Jurkat, Clone E6-1 (cell line): ENCODE data around the gene AXIN1.
"Not testable (repeated sequence)": the region's sequence is repeated elsewhere in the genome, so short reads cannot be mapped to it uniquely, and the experiment has no call there.

Experiments used
- DNase-seq: peaks from one replicate; pipeline ENCODE4 v3.0.0-alpha.2; 2011; ENCODE audit warnings: low read depth, low spot score
- H3K4me3 ChIP-seq: 2 replicates; pipeline ENCODE4 v1.5.1; 2011; ENCODE audit warnings: mild to moderate bottlenecking, low read length, control low read depth, moderate library complexity

The AXIN1 gene

DNA sequence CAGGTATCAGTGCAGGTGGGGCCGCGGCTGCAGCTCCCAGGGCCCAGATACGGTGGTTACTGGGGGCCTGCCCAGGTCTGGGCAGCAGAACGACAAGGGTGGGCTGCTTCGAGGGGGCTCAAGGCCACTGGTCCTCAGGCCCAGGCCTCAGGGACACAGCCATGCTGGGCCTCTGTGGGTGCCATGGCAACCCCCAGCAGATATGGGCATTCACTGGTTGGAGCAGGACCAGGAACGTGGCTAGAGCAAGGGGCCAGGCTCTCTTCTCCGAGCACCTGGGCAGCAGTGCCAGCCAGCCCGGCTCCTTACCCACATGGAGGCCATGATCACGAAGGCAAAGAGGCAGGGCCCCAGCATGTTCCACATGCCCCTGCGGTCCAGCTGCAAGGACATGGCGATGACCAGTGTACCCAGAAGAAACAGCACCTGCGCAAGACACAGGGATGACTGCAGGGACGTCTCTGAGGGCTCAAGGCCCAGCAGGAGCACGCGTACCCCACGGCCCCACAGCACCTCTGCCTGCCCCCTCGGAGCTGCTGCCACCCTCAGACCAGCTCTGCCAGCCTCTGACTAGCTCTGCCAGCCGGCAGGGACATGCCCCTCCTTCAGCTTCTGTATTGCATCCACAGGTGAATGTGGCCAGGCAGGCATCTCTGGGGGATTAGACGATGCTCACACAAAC, 19.9 kb upstream of the AXIN1 start:
- H3K4me3 ChIP-seq = no peak overlapping the region

DNA sequence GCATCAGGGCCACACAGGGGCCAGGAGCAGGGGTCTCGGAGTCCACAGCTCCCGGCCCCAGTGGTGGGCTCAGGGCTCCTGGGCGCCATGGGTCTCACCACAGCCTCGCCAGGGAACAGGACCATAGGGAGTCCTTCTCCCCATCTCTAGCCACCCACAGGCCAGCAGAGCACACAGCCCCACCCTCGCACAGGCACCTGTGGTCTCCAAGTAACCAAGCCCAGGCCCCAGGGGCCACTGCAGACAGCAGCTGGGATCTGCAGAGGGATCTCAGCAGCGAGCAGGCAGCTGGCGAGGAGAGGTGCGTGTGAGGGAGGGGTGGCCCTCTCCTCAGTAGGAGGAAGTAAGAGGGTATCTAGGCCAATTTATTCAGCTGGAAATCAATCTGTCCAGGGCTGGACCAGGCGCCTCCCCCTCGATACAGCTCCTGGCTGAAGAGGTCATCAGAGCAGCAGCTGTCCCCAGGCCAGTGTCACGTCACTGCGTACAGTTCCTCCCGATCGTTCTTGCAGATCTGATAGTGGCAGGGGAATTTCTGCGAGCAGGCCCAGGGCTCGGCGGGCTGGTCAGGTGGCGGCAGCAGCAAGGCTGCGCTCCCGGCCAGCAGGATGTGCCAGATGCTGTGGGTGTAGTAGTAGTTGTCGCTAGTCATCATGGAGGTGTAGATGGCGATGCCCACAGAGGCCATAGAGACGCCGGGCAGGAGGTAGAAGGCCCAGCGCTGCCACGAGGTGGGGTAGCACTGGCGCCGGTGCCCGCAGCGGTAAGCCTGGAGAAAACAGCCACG, 19.2 kb upstream of the AXIN1 start:
- no peak overlapping the region for H3K4me3 ChIP-seq
- DNase-seq = no peak

More for the DNA sequence above, 19.9 kb upstream of the AXIN1 start:
- DNase-seq = no peak

DNA sequence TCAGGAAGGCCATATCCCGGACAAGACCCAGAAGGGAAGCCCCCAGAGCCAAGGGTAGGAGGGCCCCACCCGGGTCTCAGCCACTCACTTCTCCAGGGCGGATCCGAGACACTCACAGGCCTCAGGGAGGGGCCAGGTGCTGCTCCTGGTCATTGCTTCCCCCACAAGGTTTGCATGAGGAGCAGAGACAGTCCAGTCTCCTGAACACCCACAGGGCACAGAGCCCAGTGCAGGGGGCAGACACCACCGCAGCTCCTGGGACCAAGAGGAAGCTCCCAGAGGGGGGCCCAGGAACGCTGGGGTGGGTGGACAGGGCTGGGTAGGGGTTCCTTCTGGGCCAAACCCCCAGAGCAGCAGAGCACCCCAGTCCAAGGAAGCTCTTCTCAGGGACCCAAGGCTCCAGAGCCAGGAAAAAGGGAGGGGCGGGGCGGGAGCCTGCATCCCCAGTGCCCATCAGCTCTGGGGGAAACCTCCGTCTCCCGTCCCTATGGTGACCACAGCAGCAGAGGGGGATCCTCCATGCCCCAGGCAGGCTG, 18.5 kb upstream of the AXIN1 start:
- DNase-seq = no peak

DNA sequence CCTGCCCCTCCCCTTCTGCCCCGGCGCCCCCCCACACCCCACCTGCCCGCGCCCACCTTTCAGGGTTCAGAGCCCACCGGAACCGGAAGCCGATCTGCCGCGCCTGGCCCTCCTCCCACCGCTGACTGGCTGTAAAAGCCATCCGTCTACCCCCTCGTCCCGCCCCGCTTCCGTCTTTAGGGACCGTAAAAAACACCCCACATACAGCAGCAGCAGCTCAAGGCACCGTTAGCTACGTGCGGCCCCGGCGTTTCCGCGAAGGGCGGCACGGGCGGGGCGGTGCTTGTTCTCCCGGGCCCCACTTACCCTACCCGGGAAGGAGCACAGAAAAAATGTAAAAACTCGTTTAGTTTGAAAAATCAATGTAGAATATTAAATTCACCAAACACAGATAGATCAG, 17.9 kb upstream of the AXIN1 start, which contains the start of gene MRPL28:
Gene MRPL28 (minus strand): TSS at position 96 of the 400 bp plus-strand sequence. CDS start 320 bp downstream, outside the sequence.
- H3K4me3 ChIP-seq = peak within 1 kb of the TSS; percentile 46
- DNase-seq = peak; percentile 95

More for the DNA sequence above, 18.5 kb upstream of the AXIN1 start:
- peak overlapping the region; percentile 46 for H3K4me3 ChIP-seq

DNA sequence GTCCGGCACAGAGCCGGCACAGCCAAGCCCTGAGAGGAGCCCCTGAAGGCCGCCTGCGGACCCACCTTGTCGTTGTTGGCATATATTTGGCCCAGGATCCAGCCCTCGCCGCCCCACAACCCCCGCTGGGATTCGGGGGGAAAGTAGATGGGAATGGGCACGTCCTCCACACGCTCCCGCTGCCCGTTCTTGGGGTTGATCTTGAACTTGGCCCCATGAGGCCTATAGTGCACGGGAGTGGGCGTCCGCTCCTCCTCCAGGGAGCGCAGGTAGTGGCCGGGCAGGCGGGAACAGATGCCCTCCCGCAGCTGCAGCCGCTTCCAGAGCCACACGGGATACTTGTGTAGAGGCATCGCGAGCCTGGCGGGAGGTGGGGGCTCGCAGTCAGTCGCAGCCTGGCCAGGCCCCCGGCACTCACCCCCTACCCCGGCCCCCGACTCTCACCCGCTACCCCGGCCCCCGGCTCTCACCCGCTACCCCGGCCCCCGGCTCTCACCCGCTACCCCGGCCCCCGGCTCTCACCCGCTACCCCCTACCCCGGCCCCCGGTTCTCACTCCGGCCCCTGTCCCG, 17.4 kb upstream of the AXIN1 start:
- peak overlapping the region; percentile 46 for H3K4me3 ChIP-seq
- no peak for DNase-seq

DNA sequence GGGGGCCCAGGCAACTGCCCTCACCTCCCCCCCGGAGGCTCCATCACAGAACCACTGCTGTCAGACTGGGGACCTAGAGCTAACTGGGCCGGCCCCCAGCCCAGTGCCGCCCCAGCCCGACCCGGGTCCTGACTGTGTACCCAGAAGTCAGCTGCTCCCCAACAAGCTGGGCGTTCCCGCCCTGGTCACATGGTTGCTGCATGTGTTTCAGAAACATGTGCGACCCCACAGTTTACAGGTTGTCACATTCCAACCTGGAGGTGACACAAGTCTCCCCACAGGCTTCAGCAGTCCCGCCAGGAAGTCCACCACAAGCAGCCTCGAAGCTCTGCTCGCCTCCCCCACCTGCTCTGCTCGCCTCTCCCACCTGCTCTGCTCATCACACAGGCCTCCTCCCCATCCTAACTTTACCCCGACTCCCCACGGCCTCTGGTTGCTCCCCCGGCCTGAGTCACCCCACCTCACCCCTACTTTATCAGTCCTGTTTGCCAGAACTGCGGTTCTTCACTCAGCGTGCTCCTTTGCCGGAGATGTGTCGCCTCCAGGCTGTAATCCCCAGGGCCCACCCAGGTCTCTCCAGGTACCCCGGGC, 16.8 kb upstream of the AXIN1 start:
- no peak for DNase-seq
- no peak overlapping the region for H3K4me3 ChIP-seq

DNA sequence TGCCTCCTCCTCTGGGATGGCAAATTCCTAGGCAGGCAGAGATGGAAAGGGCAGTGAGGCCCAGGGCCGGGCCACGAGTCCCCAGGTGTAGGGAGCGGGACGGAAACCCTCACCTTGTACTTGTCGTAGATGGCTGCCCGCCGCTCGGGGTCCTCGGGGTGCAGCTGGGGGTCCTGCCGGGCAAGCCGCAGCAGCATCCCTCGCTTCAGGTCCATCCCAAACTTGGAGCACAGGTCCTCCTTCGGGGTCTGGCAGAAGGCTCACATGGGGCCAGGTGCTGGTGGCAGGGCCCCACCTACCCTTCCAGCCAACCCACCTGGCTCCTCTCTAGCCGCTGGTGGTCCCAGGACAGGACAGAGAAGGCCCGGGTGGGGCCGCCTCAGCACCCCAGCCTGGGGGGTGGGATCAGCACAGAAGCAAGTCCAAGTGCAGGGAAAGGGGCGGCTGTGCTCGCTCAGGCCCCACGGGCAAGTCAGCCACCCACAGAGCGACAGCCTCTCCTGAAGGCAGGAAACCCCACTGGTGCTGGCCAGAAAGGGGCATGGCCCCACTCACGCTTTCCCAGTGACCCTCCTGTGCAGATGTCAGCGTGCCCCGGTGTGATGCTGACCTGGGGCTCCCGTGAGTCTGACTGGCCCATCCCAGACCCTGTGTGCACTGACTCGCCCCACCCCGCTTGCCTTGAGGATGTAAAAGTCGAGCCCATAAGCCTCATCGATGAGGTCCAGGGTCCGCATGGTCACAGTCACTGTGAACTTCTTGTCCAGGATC, 16.1 kb upstream of the AXIN1 start:
- H3K4me3 ChIP-seq = no peak overlapping the region
- DNase-seq = no peak

DNA sequence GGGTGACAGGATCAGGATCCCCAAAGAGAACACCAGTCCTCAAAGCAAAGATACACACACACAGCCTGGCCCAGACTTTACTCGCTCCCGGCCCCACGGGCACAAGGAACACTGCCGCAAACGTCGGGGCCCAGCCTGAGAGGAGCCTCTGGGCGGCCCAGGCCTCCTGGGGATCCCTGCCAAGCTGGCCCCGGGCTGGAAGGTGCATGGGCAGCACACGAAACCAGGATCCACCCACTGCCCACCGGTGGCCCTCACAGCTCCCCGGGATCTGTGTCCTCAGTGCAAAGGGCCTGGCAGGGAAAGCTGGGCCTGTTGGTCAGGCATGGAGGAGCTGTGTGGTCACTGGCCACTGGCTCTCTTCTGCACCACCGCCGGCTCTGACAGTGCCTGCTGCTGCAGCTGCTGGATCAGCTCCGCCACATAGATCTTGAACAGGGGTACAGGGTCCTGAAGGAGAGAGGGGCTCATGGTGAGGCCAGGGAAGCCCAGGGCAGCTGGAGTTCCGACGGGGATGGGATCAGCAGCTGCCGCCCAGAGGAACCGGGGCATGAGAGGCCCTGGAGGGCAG, 14.9 kb upstream of the AXIN1 start:
- H3K4me3 ChIP-seq = no peak overlapping the region
- no peak for DNase-seq

DNA sequence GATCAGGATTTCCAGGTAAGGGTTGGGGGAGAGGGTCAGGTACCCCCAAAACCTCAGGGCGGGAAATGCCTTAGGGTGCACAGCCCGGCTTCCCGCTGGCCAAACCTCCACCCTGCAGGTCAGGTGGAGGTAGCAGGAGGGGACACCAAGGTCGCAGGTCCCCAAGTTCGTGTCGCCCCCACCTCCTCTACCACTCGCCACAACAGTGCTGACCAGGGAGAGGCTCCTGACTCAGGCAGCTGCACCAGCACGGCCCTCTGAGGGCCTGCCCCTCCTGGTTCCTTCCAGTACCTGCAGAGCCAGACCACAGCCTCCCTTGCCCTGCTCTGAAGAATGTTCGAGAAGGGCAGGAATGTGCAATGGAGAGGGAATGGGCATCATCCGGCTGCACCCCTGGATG, 14.0 kb upstream of the AXIN1 start:
- no peak for DNase-seq
- no peak overlapping the region for H3K4me3 ChIP-seq

DNA sequence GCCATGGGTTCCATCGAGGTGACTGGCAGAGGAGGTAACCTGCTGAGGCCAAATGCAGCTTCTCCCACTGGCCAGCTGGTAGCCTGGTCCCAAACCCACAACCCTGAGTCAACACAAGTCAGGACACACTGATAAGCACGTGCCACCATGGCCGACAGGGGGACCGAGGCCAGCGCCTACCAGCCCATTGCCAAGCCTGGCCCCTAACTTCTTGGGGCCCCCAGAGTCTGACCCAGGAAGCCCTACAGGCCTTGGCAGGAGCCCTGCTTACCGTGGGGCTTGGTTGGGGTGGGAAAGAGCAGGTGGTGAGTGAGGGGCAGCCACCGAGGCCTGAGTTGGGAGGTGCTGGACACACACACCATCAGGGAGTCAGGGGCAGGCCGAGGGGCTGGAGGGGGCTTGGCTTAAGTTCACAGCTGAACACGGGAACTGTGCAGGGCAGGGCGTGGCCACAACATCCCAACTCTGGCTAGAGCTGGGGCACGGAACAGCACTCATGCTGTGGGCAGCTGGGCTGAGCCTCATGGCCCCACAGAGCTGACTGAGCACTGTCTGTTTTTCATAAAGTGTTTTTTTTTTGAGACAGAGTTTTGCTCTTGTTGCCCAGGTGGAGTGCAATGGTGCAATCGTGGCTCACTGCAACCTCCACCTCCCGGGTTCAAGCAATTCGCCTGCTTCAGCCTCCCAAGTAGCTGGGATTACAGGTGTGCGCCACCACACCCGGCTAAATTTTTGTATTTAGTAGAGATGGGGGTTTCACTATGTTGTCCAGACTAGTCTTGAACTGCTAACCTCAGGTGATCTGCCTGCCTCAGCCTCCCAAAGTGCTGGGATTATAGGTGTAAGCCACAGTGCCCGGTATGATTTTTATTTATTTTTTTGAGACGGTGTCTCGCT, 12.3 kb upstream of the AXIN1 start:
- no peak overlapping the region for H3K4me3 ChIP-seq
- DNase-seq = no peak

DNA sequence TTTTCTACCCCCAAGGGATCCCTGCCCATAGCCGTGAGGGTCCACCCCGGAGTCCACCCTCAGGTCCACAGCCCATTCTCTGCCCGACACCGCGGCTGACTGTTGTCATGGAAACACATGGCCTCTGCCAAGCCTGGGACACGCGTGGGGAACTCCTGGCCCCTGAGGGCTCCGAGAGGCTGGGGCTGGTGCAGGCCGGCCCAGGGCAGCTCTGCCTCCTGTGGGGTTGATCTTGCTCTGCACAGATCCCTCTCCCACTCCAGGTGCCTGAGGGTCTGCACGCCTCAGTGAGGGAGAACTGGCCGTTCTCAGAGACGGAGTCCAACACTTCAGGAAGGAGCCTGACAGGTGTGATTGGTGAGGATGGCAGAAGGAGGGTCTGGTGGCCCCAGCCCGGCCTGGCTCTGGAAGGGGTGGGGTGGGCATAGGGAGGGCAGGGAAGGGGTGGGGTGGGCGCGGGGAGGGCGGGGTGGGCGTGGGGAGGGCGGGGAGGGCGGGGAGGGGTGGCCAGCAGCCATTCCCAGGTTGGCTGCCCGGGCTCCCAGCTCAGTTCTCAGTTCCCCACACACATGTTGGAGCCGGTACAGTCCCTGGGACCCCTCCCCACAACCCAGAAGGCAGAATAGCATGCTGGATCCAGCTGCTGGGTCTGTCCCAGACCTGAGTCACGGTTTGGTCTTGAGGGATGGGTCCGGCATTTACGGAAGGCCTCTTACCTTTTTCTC, 11.4 kb upstream of the AXIN1 start:
- H3K4me3 ChIP-seq = no peak overlapping the region
- no peak for DNase-seq

DNA sequence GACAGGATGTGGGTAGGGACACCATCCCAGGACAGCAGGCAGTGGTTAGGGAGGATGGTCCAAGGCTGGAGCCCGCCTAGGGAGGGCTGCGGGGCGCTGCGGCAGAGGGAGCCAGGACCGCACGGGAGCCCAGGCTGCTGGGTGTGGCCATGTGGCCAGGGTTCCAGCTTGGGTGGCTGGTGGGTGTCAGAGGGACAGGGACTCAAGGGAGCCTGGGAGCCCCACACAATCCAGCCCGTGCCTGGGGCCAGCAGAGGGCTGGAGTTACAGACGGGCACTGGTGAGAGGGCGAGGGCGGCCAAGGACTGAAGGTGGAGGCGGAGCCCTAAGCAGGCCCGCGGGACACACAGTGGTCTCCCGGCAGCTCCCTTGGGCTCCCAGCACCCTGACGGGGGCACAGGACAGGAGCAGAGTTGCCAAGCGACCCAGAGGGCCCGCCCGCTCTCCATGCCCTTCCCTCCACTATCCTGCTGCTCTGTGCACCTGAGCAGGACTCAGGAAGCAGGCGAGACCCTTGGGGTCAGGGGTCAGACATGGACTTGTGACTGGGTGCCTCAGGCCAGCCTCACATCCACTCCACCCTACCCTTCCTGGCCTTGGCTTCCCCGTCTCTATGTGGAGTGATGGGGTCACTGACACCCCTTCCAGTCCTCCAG, 10.7 kb upstream of the AXIN1 start:
- no peak for DNase-seq
- H3K4me3 ChIP-seq = no peak overlapping the region

DNA sequence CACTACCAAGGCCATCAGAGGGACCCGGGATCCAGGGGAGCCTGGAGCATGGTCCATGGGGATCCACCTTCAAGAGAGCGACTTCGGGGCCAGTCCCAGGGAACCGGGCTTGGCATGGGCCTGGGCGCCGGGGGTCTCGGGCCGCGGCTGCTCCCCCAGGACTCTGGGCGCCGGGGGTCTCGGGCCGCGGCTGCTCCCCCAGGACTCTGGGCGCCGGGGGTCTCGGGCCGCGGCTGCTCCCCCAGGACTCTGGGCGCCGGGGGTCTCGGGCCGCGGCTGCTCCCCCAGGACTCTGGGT, 10.1 kb upstream of the AXIN1 start:
- DNase-seq, H3K4me3 ChIP-seq: not testable (repeated sequence)

DNA sequence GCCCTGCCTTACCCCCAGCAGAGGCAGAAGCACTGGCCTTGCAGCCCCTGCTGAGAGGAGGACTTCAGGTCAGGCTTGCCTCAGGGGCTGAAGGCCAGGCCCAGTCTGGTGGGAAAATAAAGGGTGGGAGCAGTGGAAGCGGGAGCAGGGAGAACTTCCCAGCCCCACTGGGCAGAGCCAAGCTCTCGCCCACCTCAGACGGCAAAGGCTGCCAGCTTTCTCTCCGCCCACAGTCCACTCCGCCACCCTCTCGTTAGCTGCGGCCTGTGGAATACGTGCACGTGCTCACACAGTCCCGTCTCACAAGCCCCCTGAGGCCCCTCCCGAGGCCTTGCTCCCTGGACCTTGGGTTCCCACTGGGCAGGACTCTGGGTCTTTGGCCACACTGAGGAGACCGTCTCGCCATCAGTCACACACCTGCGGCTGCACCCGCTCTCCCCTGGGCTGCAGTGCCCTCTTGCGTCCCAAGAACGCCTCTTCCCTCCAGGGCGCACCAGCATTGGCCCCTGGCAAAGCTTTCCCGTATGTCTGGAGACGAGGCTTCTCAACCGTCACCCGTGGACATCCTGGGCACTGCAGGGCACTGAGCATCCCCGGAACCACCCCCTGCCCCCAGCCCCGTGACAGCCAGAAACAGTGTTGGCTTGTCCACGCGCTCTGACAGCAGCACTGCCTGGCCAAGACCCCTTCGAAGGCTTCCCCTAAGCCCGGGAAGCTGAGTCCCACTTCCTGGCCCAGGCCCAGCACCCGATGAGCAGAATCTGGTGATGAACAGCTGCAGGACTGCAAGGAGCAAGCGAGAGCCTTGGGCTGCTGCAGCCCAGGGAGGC, 9.6 kb upstream of the AXIN1 start:
- H3K4me3 ChIP-seq = 0 out of 2 replicates have a peak overlapping the region, but pooled peaks have one; percentile 5
- DNase-seq = peak; percentile 69

DNA sequence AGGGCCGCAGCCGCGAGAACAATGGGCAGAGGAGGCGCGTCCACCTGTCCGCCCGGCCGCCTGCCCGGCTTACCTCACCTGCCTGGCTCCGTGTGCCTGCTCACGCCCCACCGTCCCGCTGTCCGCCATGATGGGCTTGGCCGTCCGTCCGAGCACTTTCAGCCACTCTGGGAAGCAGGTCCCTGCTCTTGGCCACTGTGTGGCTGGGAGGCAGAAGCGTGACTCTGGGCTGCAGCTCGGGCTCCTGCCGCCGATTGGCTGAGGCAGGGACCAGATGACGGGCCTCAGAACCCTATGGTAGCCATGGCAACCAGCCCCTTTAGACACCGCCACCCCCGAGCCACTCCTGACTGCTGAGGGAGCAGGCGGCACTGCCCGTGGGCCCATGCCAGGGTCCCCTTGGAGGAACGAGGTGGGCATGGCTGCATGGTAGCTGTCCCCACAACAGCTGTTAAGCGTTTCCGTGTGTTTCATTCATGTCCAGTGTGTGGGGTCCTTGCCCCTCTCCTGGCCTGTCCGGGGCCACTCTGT, 8.9 kb upstream of the AXIN1 start:
- H3K4me3 ChIP-seq = no peak overlapping the region
- DNase-seq = no peak
